T47D (cell line): ENCODE results near the gene ATP2C1.

Source experiments
- DNase-seq, 2 experiments: peaks; one replicate each; pipeline versions ENCODE4 v3.0.0 to v3.0.0-alpha.2; 2011 to 2012; ENCODE audit warnings: low read depth in 1 of 2, low spot score in 1 of 2
- JUND ChIP-seq: IDR thresholded peaks from 2 replicates; pipeline ENCODE4 v1.6.1; 2012; ENCODE audit warnings: low read depth
- in situ Hi-C: cut with HindIII; loops from 2 replicates; pipeline ENCODE4 v1.10.0; 2016; ENCODE audit warnings: low sequenced_read_pairs, low pct_unique_long_range_greater_than_20kb

ATP2C1 gene

GRCh38 chr3:130976706-130977105, 82.8 kb downstream of the ATP2C1 start:
- no peak for TF ChIP-seq JUND
- in situ Hi-C loops: no loop called here
- DNase-seq: no peak

- no peak for TF ChIP-seq JUND
- in situ Hi-C loops: no loop called here
- no peak for DNase-seq
These were observed 85.2 kb downstream of the ATP2C1 start for GRCh38 chr3:130979117-130979516.

- no peak for TF ChIP-seq JUND
- no peak for DNase-seq
- in situ Hi-C loops: no loop called here
These were observed 87.6 kb downstream of the ATP2C1 start for GRCh38 chr3:130981469-130981868.

GRCh38 chr3:130990282-130990681, 96.4 kb downstream of the ATP2C1 start:
- in situ Hi-C loops: no loop called here
- no peak for TF ChIP-seq JUND
- no peak for DNase-seq

- TF ChIP-seq JUND: no peak
- DNase-seq: no peak
- in situ Hi-C loops: no loop called here
These were observed 97.2 kb downstream of the ATP2C1 start for GRCh38 chr3:130991126-130991525.

GRCh38 chr3:130992344-130992743, 98.5 kb downstream of the ATP2C1 start:
- in situ Hi-C loops: no loop called here
- DNase-seq: no peak
- TF ChIP-seq JUND: no peak

GRCh38 chr3:130997289-130997688, 103.4 kb downstream of the ATP2C1 start:
- DNase-seq: no peak
- in situ Hi-C loops: no loop called here
- no peak for TF ChIP-seq JUND

GRCh38 chr3:131001071-131001470, 107.2 kb downstream of the ATP2C1 start:
- no peak for DNase-seq
- no peak for TF ChIP-seq JUND
- in situ Hi-C loops: no loop called here

- no peak for DNase-seq
- no peak for TF ChIP-seq JUND
- in situ Hi-C loops: no loop called here
These were observed 110.7 kb downstream of the ATP2C1 start for GRCh38 chr3:131004603-131005002.

- DNase-seq: no peak
- TF ChIP-seq JUND: no peak
- in situ Hi-C loops: no loop called here
These were observed 113.4 kb downstream of the ATP2C1 start for GRCh38 chr3:131007256-131007655.

GRCh38 chr3:131007782-131008181, 113.9 kb downstream of the ATP2C1 start:
- DNase-seq: no peak
- in situ Hi-C loops: no loop called here
- no peak for TF ChIP-seq JUND

GRCh38 chr3:131008326-131008725, 114.4 kb downstream of the ATP2C1 start:
- no peak for DNase-seq
- in situ Hi-C loops: no loop called here
- no peak for TF ChIP-seq JUND

- in situ Hi-C loops: no loop called here
- DNase-seq: no peak
- no peak for TF ChIP-seq JUND
These were observed 115.8 kb downstream of the ATP2C1 start for GRCh38 chr3:131009698-131010097.

- in situ Hi-C loops: no loop called here
- DNase-seq: no peak
- TF ChIP-seq JUND: no peak
These were observed 125.1 kb downstream of the ATP2C1 start for GRCh38 chr3:131018970-131019369.

- in situ Hi-C loops: no loop called here
- DNase-seq: no peak
- no peak for TF ChIP-seq JUND
These were observed 126.3 kb downstream of the ATP2C1 start for GRCh38 chr3:131020122-131020693.
